ENCODE measurements around the gene FAHD2B. TPM values are rescaled to one million over a fixed set of nuclear protein-coding genes. Genes with fewer than 3 reads are reported as not detected.
A peak's percentile ranks its signal among the peaks of the same experiment; 100 is the strongest.
"Not testable (repeated sequence)": the region's sequence is repeated elsewhere in the genome, so short reads cannot be mapped to it uniquely, and the experiment has no call there.

The FAHD2B gene
- total and polyA plus RNA-seq, 2 of the 13 experiments (the other 11 are each of a cell fraction or from before 2014, with no cell fraction given): 6.4 to 6.7 TPM

DNA sequence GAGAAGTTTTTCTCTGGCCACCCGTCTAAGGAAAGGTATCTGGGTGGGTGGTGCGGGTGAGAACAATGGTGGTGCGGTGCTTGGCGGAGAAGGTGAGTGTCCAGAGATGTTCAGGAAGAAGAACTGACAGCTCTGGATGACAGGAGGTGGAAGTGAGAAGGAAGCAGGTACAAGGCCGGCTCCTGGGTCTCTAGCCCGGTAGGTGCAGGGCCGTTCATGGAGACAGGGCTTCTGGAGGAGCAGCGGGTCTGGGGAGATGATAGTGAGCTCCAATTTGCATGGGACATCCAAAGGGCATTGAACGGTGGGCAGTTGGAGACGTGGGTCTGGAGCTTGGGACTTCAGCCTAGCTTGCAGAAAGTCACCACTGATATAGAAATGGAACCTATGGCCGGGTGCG lies 979 bp upstream of the FAHD2B start (continued):
- no peak for TF ChIP-seq ZNF552 (CRISPR knock-in tag; IDR thresholded peaks at IDR 0.05; ENCODE audit: borderline replicate concordance)
- TF ChIP-seq, protein P1, sequence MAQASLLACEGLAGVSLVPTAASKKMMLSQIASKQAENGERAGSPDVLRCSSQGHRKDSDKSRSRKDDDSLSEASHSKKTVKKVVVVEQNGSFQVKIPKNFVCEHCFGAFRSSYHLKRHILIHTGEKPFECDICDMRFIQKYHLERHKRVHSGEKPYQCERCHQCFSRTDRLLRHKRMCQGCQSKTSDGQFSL (CRISPR knock-in tag; IDR thresholded peaks at IDR 0.05): no peak
- TF ChIP-seq PRMT3 (CRISPR knock-in tag; IDR thresholded peaks at IDR 0.05; ENCODE audit: borderline replicate concordance, low read depth): no peak
- TF ChIP-seq ZKSCAN5 (CRISPR knock-in tag; IDR thresholded peaks at IDR 0.05): no peak

DNA sequence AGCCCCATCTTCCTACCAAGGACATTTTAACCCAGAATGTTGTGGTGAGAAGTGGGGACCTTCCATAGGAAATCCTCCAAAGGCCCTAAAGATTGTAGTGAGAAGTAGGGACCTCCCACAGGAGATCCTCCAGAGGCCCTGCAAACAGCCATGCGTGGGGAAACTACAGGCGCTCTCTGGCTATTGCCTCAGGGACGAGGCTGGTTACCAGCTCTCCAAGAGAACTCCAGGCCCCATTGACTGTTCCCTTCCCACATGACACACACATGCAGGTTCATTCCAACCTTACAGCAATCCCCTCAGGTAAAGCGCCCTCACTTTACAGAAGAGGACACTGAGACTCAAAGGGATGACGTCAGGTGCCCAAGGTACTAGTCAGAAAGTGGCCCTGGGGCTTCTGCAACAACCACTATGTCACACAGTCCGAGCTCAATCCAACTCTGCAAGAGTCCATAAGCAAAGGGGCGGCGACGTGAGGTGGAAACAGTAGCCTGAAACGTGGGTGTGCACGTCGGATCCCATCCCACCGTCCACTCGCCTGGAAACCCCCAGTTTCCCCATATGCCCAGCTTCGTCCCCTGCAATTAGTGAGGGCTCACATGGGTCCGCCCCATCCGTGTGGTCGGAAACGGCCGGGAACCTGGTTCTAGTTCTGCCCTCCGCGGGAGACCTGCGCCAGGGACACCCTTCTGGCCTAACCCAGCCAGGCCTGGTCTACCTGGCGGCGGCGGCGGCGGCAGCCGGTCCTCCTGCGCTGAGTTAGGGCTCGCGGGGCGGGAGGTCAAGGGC lies 505 bp downstream of the FAHD2B start:
- peak overlapping the region in 1 of 3 experiments; percentile 38; a peak in 2 of 6 replicates for H3K4me3 ChIP-seq (replicated peaks in 1 of 3; ENCODE audit: insufficient read depth in 1 of 3, low read depth in 2 of 3, low read length in 3 of 3)
- BruUV-seq (replicated peaks); FAIRE-seq; intact Hi-C loops (cut with micrococcal nuclease; ENCODE audit: unreplicated experiment); H3K79me2 ChIP-seq (ENCODE audit: insufficient read depth, low read length); H3K4me1 ChIP-seq (ENCODE audit: insufficient read depth, low read length); H4K20me1 ChIP-seq (ENCODE audit: insufficient read depth, low read length); in situ Hi-C loops (cut with HindIII; ENCODE audit: extremely low pct_ligation_motif_present, low pct_unique_long_range_greater_than_20kb); CTCF ChIA-PET (ENCODE audit: low intra/inter-chr PET ratio, low total read pairs); H2AFZ ChIP-seq (ENCODE audit: low read length); H3K9ac ChIP-seq (ENCODE audit: insufficient read depth, low read depth, low read length); DNase-seq (ENCODE audit: low spot score); POLR2A ChIA-PET; H3K27me3 ChIP-seq (ENCODE audit: control insufficient read depth in 1 of 2, insufficient read depth in 2 of 2, low read length in 2 of 2); H3K9me3 ChIP-seq (ENCODE audit: low read length); H3K36me3 ChIP-seq (replicated peaks in 1 of 2; ENCODE audit: control insufficient read depth in 1 of 2, insufficient read depth in 2 of 2, low read length in 2 of 2); H3K27ac ChIP-seq (ENCODE audit: extremely low read length, insufficient read depth, low read length); TF ChIP-seq CREB1 (CRISPR knock-in tag; IDR thresholded peaks at IDR 0.05): not testable (repeated sequence)
- H3K4me2 ChIP-seq (ENCODE audit: low read depth, low read length): peak overlapping the region; percentile 23; the same call in 1 of the 2 replicates
- ATAC-seq: peak; percentile 21
- TF ChIP-seq CREB1 (IDR thresholded peaks at IDR 0.05): 0 out of 2 replicates have a peak, but pooled peaks have one; percentile 18
- 48% methylated on average over 4 of the region's 33 CpGs for WGBS (ENCODE audit: low lambda C conversion rate)

DNA sequence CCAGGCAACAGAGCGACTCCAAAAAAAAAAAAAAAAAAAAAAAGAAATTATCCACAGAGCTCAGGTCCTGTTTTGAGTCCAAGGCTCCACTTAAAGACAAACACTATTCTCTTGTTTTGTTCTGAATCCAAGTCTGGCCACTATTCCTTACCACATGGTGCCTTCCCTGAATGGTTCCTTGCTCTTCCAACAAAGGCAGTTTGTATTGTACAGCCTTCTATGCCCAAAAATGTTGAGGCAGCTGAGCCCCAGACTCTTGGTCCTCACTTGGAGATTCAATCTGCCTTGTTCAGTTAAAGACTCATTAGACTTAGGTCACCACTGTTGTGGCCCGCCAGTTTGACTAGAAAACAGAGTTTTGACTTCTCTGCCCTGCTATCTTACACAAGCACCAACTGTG lies 1.7 kb downstream of the FAHD2B start:
- H3K4me3 ChIP-seq (replicated peaks in 1 of 3; ENCODE audit: insufficient read depth in 1 of 3, low read depth in 2 of 3, low read length in 3 of 3); H3K4me2 ChIP-seq (ENCODE audit: low read depth, low read length); BruUV-seq (replicated peaks); H3K9ac ChIP-seq (ENCODE audit: insufficient read depth, low read depth, low read length); ATAC-seq; DNase-seq (ENCODE audit: low spot score); H3K79me2 ChIP-seq (ENCODE audit: insufficient read depth, low read length); H3K36me3 ChIP-seq (replicated peaks in 1 of 2; ENCODE audit: control insufficient read depth in 1 of 2, insufficient read depth in 2 of 2, low read length in 2 of 2); H3K27me3 ChIP-seq (ENCODE audit: control insufficient read depth in 1 of 2, insufficient read depth in 2 of 2, low read length in 2 of 2); CTCF ChIA-PET (ENCODE audit: low intra/inter-chr PET ratio, low total read pairs); H2AFZ ChIP-seq (ENCODE audit: low read length); intact Hi-C loops (cut with micrococcal nuclease; ENCODE audit: unreplicated experiment); H3K9me3 ChIP-seq (ENCODE audit: low read length); in situ Hi-C loops (cut with HindIII; ENCODE audit: extremely low pct_ligation_motif_present, low pct_unique_long_range_greater_than_20kb); FAIRE-seq; H3K27ac ChIP-seq (ENCODE audit: extremely low read length, insufficient read depth, low read length); H4K20me1 ChIP-seq (ENCODE audit: insufficient read depth, low read length); H3K4me1 ChIP-seq (ENCODE audit: insufficient read depth, low read length): not testable (repeated sequence)
- POLR2A ChIA-PET: interaction anchor here (0.6 kb wide), 1 partner anchor 1986 kb away, joined by 3 read pairs; no protein-coding TSS in a partner anchor
- WGBS (ENCODE audit: low lambda C conversion rate): 36% methylated on average over 2 of the region's 2 CpGs

DNA sequence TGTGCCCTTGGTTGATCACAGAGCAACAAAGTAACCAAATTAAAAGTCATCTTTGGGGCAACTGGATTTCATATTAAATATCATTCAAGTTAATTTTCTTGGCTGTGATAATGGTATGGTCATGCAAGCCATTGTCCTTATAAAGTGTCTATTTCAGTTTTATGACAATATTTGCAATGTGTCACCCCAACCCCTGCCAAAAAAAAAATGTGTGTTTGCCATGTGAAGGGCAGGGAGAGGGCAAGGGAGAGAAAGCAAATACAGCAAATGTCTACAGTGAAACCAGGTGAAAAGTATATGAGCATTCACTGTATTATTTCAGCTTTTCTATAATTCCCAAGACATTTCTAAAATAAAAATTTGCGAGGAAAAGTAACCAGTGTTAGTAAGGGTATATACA lies 6.0 kb downstream of the FAHD2B start:
- H3K4me2 ChIP-seq (ENCODE audit: low read depth, low read length); intact Hi-C loops (cut with micrococcal nuclease; ENCODE audit: unreplicated experiment); H3K4me1 ChIP-seq (ENCODE audit: insufficient read depth, low read length); H3K36me3 ChIP-seq (replicated peaks in 1 of 2; ENCODE audit: control insufficient read depth in 1 of 2, insufficient read depth in 2 of 2, low read length in 2 of 2); POLR2A ChIA-PET; BruUV-seq (replicated peaks); H3K9me3 ChIP-seq (ENCODE audit: low read length); in situ Hi-C loops (cut with HindIII; ENCODE audit: extremely low pct_ligation_motif_present, low pct_unique_long_range_greater_than_20kb); H2AFZ ChIP-seq (ENCODE audit: low read length); H3K4me3 ChIP-seq (replicated peaks in 1 of 3; ENCODE audit: insufficient read depth in 1 of 3, low read depth in 2 of 3, low read length in 3 of 3); H3K27me3 ChIP-seq (ENCODE audit: control insufficient read depth in 1 of 2, insufficient read depth in 2 of 2, low read length in 2 of 2); H4K20me1 ChIP-seq (ENCODE audit: insufficient read depth, low read length); DNase-seq (ENCODE audit: low spot score); H3K27ac ChIP-seq (ENCODE audit: extremely low read length, insufficient read depth, low read length); H3K79me2 ChIP-seq (ENCODE audit: insufficient read depth, low read length); FAIRE-seq; H3K9ac ChIP-seq (ENCODE audit: insufficient read depth, low read depth, low read length); ATAC-seq; CTCF ChIA-PET (ENCODE audit: low intra/inter-chr PET ratio, low total read pairs): not testable (repeated sequence)
- 74% methylated on average over 1 of the region's 1 CpG for WGBS (ENCODE audit: low lambda C conversion rate)

Data from HepG2 (cell line).